ENCODE measurements around the gene SLCO6A1. TPM values are rescaled to one million over a fixed set of nuclear protein-coding genes. Genes with fewer than 3 reads are reported as not detected.

Gene SLCO6A1
- total RNA-seq, 2 donors from 2014 or later, result not detected

GRCh38 chr5:102453716-102454115 lies 45.1 kb downstream of the SLCO6A1 start:
- Histone ChIP-seq H3K36me3 (no peaks in the 10 kb centered on the region), H3K27me3 (replicated peaks; ENCODE audit: insufficient read depth) (no peaks in the 10 kb centered on the region), H3K27ac (no peak overlapping the region), H3K4me1 (ENCODE audit: control insufficient read depth in 1 of 2, low read depth in 2 of 2) (no peaks in the 10 kb centered on the region), H3K4me3 (no peak overlapping the region), H3K9me3 (no peaks in the 10 kb centered on the region)
- DNase-seq (ENCODE audit: low spot score) (no peak), ATAC-seq (ENCODE audit: insufficient number of reproducible peaks, low FRiP score, low read depth) (no peak)
- TF ChIP-seq CTCF (IDR thresholded peaks at IDR 0.05), result no peak

GRCh38 chr5:102451082-102451481 lies 47.7 kb downstream of the SLCO6A1 start:
- no peaks in the 10 kb centered on the region for H3K4me1 ChIP-seq (ENCODE audit: control insufficient read depth in 1 of 2, low read depth in 2 of 2)
- no peak overlapping the region for H3K27ac ChIP-seq
- H3K36me3 ChIP-seq, result no peaks in the 10 kb centered on the region
- H3K4me3 ChIP-seq, result no peak overlapping the region
- H3K9me3 ChIP-seq, result no peaks in the 10 kb centered on the region
- ATAC-seq (ENCODE audit: insufficient number of reproducible peaks, low FRiP score, low read depth) (no peak), DNase-seq (ENCODE audit: low spot score) (no peak)
- H3K27me3 ChIP-seq (replicated peaks; ENCODE audit: insufficient read depth), result no peaks in the 10 kb centered on the region
- no peak for TF ChIP-seq CTCF (IDR thresholded peaks at IDR 0.05)

GRCh38 chr5:102450313-102450990 lies 48.3 kb downstream of the SLCO6A1 start:
- Histone ChIP-seq H3K9me3 (no peaks in the 10 kb centered on the region), H3K36me3 (no peaks in the 10 kb centered on the region), H3K4me1 (ENCODE audit: control insufficient read depth in 1 of 2, low read depth in 2 of 2) (no peaks in the 10 kb centered on the region), H3K27me3 (replicated peaks; ENCODE audit: insufficient read depth) (no peaks in the 10 kb centered on the region), H3K4me3 (no peak overlapping the region), H3K27ac (no peak overlapping the region)
- ATAC-seq (ENCODE audit: insufficient number of reproducible peaks, low FRiP score, low read depth), result no peak
- no peak for TF ChIP-seq CTCF (IDR thresholded peaks at IDR 0.05)
- DNase-seq (ENCODE audit: low spot score), result no peak

GRCh38 chr5:102433473-102433872 lies 65.3 kb downstream of the SLCO6A1 start:
- Histone ChIP-seq H3K27ac (no peak overlapping the region), H3K4me3 (no peak overlapping the region), H3K36me3 (no peaks in the 10 kb centered on the region), H3K4me1 (ENCODE audit: control insufficient read depth in 1 of 2, low read depth in 2 of 2) (no peaks in the 10 kb centered on the region), H3K27me3 (replicated peaks; ENCODE audit: insufficient read depth) (no peaks in the 10 kb centered on the region), H3K9me3 (no peaks in the 10 kb centered on the region)
- TF ChIP-seq CTCF (IDR thresholded peaks at IDR 0.05), result no peak
- DNase-seq (ENCODE audit: low spot score) (no peak), ATAC-seq (ENCODE audit: insufficient number of reproducible peaks, low FRiP score, low read depth) (no peak)

- H3K36me3 ChIP-seq, result no peaks in the 10 kb centered on the region
- H3K27ac ChIP-seq, result no peak overlapping the region
- H3K27me3 ChIP-seq (replicated peaks; ENCODE audit: insufficient read depth), result no peaks in the 10 kb centered on the region
- H3K4me3 ChIP-seq, result no peak overlapping the region
- H3K9me3 ChIP-seq, result peaks cover 4% of the 10 kb centered on the region
- ATAC-seq (ENCODE audit: insufficient number of reproducible peaks, low FRiP score, low read depth) (no peak), DNase-seq (ENCODE audit: low spot score) (no peak)
- TF ChIP-seq CTCF (IDR thresholded peaks at IDR 0.05), result no peak
- H3K4me1 ChIP-seq (ENCODE audit: control insufficient read depth in 1 of 2, low read depth in 2 of 2), result no peaks in the 10 kb centered on the region
Observed at GRCh38 chr5:102421647-102422046, 77.2 kb downstream of the SLCO6A1 start.
